G401.6 (cell line): Measurements from ENCODE around the gene DUSP14.
"Not testable (repeated sequence)": the region's sequence is repeated elsewhere in the genome, so short reads cannot be mapped to it uniquely, and the experiment has no call there.

Experiments used
- FAIRE-seq: peaks from 2 replicates; lab custom pipeline; 2012; peaks lifted over from hg19 to GRCh38; lab: Jason Lieb, UNC

The DUSP14 gene

GRCh38 chr17:37489197-37490001 is at the start of gene DUSP14:
DUSP14 (plus strand) TSS chr17:37489891; CDS start chr17:37512273, 22,382 bp downstream.
- no peak for FAIRE-seq

GRCh38 chr17:37440424-37440823 is 49.3 kb upstream of the DUSP14 start:
- FAIRE-seq, result no peak

- not testable (repeated sequence) for FAIRE-seq
Measured at GRCh38 chr17:37441369-37442014, 48.2 kb upstream of the DUSP14 start.

- no peak for FAIRE-seq
Measured at GRCh38 chr17:37446027-37446426, 43.7 kb upstream of the DUSP14 start.

GRCh38 chr17:37447641-37448040 is 42.0 kb upstream of the DUSP14 start:
- FAIRE-seq, result no peak

- no peak for FAIRE-seq
Measured at GRCh38 chr17:37450112-37450511, 39.6 kb upstream of the DUSP14 start.

GRCh38 chr17:37457801-37458200 is 31.9 kb upstream of the DUSP14 start:
- not testable (repeated sequence) for FAIRE-seq

GRCh38 chr17:37458805-37459204 is 30.9 kb upstream of the DUSP14 start:
- no peak for FAIRE-seq

- FAIRE-seq, result no peak
Measured at GRCh38 chr17:37461668-37462067, 28.0 kb upstream of the DUSP14 start.

- FAIRE-seq, result no peak
Measured at GRCh38 chr17:37462492-37462891, 27.2 kb upstream of the DUSP14 start.

GRCh38 chr17:37463039-37463438 is 26.7 kb upstream of the DUSP14 start:
- FAIRE-seq, result no peak

- FAIRE-seq, result no peak
Measured at GRCh38 chr17:37465069-37465616, 24.5 kb upstream of the DUSP14 start.

GRCh38 chr17:37466471-37466870 is 23.2 kb upstream of the DUSP14 start:
- FAIRE-seq, result no peak

- FAIRE-seq, result no peak
Measured at GRCh38 chr17:37470181-37470580, 19.5 kb upstream of the DUSP14 start.

GRCh38 chr17:37475731-37476420 is 13.8 kb upstream of the DUSP14 start:
- no peak for FAIRE-seq

- FAIRE-seq, result no peak
Measured at GRCh38 chr17:37476431-37477120, 13.1 kb upstream of the DUSP14 start.

GRCh38 chr17:37478187-37478586 is 11.5 kb upstream of the DUSP14 start:
- FAIRE-seq, result no peak

- FAIRE-seq, result no peak
Measured at GRCh38 chr17:37479025-37479424, 10.7 kb upstream of the DUSP14 start.

- FAIRE-seq, result no peak
Measured at GRCh38 chr17:37480427-37480826, 9.3 kb upstream of the DUSP14 start.

- FAIRE-seq, result no peak
Measured at GRCh38 chr17:37481001-37481665, 8.6 kb upstream of the DUSP14 start.

GRCh38 chr17:37483311-37484039 is 6.2 kb upstream of the DUSP14 start:
- FAIRE-seq, result no peak
